ENCODE data around the gene ESRP2. TPM values are rescaled to one million over a fixed set of nuclear protein-coding genes. Genes with fewer than 3 reads are reported as not detected.

The ESRP2 gene
- total RNA-seq, 1 experiment from 2014 or later, result 0.19 TPM

- ChIA-PET POLR2A (ENCODE audit: low non-redundant PET) (no interaction called here), CTCF (no interaction called here)
- H3K27me3 ChIP-seq (replicated peaks; ENCODE audit: insufficient read depth, low read depth, low read length, poor library complexity), result no peaks in the 10 kb centered on the region
- DNase-seq (ENCODE audit: low spot score), result no peak
- H3K27ac ChIP-seq (ENCODE audit: low read depth, low read length, poor library complexity, severe bottlenecking), result no peak overlapping the region
- TF ChIP-seq EZH2 (IDR thresholded peaks at IDR 0.05; ENCODE audit: borderline replicate concordance, low read depth, low read length, poor library complexity, severe bottlenecking) (no peak), CTCF (conservative IDR thresholded peaks at IDR 0.05; ENCODE audit: low read depth, low read length) (no peak)
- no TSS peak for BruUV-seq (replicated peaks)
- H3K36me3 ChIP-seq (ENCODE audit: insufficient read depth, low read length, poor library complexity, severe bottlenecking), result no peaks in the 10 kb centered on the region
- H3K4me3 ChIP-seq (ENCODE audit: low read depth, low read length, poor library complexity, severe bottlenecking), result no peak overlapping the region
- no peaks in the 10 kb centered on the region for H3K9me3 ChIP-seq (ENCODE audit: low read depth, low read length, poor library complexity, severe bottlenecking)
- intact Hi-C loops (cut with micrococcal nuclease; ENCODE audit: unreplicated experiment), result no loop called here
- H3K4me1 ChIP-seq (ENCODE audit: insufficient read depth, low read length, poor library complexity, severe bottlenecking), result peaks cover 6% of the 10 kb centered on the region
Observed at GRCh38 chr16:68232335-68232734, 3.6 kb downstream of the ESRP2 start.

DNA sequence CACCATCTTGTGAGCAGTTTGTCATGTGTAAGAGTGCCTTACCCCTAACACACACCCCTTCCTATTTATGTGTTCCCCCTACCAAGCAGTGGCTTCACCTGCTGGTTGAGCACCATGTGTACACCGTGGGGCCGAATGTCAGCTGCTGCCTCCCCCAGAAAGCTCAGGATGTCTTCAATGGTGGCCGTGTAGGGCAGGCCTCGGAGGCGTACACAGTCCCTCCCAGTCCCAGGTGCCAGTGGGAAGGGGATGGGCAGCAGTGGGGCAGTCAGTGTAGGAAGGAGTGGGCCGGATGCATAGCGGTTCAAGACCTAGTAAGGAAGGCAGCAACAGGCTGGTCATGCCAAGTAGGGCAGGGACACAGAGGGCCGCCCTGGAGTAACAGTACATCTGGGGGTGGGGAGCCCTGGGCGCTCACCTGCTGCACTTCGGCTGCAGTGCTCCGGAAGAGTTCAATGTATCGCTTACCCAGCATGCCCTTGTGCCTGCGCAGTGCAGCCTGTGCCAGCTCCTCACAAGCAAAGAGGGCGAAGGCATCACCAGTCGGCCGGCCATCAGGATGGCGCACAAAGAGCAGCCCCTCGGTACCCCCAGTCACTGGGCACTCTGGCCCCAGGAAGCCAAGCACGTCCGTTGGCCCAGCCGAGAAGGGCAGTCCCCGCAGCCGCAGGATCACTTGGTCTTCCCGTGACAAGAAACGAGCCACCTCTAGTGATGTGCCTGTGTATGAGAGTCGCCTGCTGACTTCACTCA, 4.4 kb downstream of the ESRP2 start:
- CTCF ChIA-PET, result no interaction called here
- Histone ChIP-seq H3K9me3 (ENCODE audit: low read depth, low read length, poor library complexity, severe bottlenecking) (no peaks in the 10 kb centered on the region), H3K4me3 (ENCODE audit: low read depth, low read length, poor library complexity, severe bottlenecking) (no peak overlapping the region), H3K36me3 (ENCODE audit: insufficient read depth, low read length, poor library complexity, severe bottlenecking) (no peaks in the 10 kb centered on the region), H3K4me1 (ENCODE audit: insufficient read depth, low read length, poor library complexity, severe bottlenecking) (peaks cover under 1% of the 10 kb centered on the region), H3K27ac (ENCODE audit: low read depth, low read length, poor library complexity, severe bottlenecking) (no peak overlapping the region), H3K27me3 (replicated peaks; ENCODE audit: insufficient read depth, low read depth, low read length, poor library complexity) (no peaks in the 10 kb centered on the region)
- no peak for TF ChIP-seq CTCF (conservative IDR thresholded peaks at IDR 0.05; ENCODE audit: low read depth, low read length)
- TF ChIP-seq EZH2 (IDR thresholded peaks at IDR 0.05; ENCODE audit: borderline replicate concordance, low read depth, low read length, poor library complexity, severe bottlenecking), result no peak
- DNase-seq (ENCODE audit: low spot score), result no peak
- POLR2A ChIA-PET (ENCODE audit: low non-redundant PET), result no interaction called here
- intact Hi-C loops (cut with micrococcal nuclease; ENCODE audit: unreplicated experiment), result no loop called here
- BruUV-seq (replicated peaks), result no TSS peak

GRCh38 chr16:68230956-68231355, 5.0 kb downstream of the ESRP2 start:
- no peak for DNase-seq (ENCODE audit: low spot score)
- POLR2A ChIA-PET (ENCODE audit: low non-redundant PET), result no interaction called here
- BruUV-seq (replicated peaks), result no TSS peak
- TF ChIP-seq EZH2 (IDR thresholded peaks at IDR 0.05; ENCODE audit: borderline replicate concordance, low read depth, low read length, poor library complexity, severe bottlenecking) (no peak), CTCF (conservative IDR thresholded peaks at IDR 0.05; ENCODE audit: low read depth, low read length) (no peak)
- Histone ChIP-seq H3K9me3 (ENCODE audit: low read depth, low read length, poor library complexity, severe bottlenecking) (no peaks in the 10 kb centered on the region), H3K4me3 (ENCODE audit: low read depth, low read length, poor library complexity, severe bottlenecking) (no peak overlapping the region), H3K27ac (ENCODE audit: low read depth, low read length, poor library complexity, severe bottlenecking) (no peak overlapping the region), H3K27me3 (replicated peaks; ENCODE audit: insufficient read depth, low read depth, low read length, poor library complexity) (no peaks in the 10 kb centered on the region), H3K36me3 (ENCODE audit: insufficient read depth, low read length, poor library complexity, severe bottlenecking) (no peaks in the 10 kb centered on the region), H3K4me1 (ENCODE audit: insufficient read depth, low read length, poor library complexity, severe bottlenecking) (no peaks in the 10 kb centered on the region)
- CTCF ChIA-PET, result interaction anchor here (1.5 kb wide), 1 partner anchor 137 kb away, joined by 3 read pairs; no protein-coding TSS in a partner anchor
- intact Hi-C loops (cut with micrococcal nuclease; ENCODE audit: unreplicated experiment), result no loop called here

Data from A673 (cell line).